ENCODE data around the gene SPIRE1.
A peak's percentile ranks its signal among the peaks of the same experiment; 100 is the strongest.
"Not testable (repeated sequence)": the region's sequence is repeated elsewhere in the genome, so short reads cannot be mapped to it uniquely, and the experiment has no call there.

SPIRE1 gene

DNA sequence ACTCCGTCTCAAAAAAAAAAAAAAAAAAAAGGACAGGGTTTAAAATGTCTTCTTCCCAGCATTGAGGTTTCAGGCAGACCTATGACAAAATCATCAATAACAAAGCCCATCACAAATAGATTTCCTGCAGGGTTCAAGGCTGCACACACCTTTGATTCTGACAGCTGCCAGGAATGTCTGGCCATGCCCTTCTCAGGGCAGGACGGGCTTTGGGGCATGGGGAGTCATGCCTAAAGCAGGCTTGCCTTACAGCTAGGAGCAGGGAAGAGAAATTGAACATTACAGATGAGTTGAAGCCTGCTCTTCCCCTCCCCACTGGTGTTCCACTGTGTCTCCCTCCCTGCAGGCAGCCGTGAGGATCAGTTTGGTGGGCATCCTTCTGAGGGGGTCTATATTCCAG lies 246.5 kb downstream of the SPIRE1 start:
- TF ChIP-seq, protein P1, sequence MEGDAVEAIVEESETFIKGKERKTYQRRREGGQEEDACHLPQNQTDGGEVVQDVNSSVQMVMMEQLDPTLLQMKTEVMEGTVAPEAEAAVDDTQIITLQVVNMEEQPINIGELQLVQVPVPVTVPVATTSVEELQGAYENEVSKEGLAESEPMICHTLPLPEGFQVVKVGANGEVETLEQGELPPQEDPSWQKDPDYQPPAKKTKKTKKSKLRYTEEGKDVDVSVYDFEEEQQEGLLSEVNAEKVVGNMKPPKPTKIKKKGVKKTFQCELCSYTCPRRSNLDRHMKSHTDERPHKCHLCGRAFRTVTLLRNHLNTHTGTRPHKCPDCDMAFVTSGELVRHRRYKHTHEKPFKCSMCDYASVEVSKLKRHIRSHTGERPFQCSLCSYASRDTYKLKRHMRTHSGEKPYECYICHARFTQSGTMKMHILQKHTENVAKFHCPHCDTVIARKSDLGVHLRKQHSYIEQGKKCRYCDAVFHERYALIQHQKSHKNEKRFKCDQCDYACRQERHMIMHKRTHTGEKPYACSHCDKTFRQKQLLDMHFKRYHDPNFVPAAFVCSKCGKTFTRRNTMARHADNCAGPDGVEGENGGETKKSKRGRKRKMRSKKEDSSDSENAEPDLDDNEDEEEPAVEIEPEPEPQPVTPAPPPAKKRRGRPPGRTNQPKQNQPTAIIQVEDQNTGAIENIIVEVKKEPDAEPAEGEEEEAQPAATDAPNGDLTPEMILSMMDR (IDR thresholded peaks at IDR 0.05; ENCODE audit: insufficient read depth, low read depth, low read length, missing control alignments) = no peak
- no peak for DNase-seq (ENCODE audit: low read depth)

DNA sequence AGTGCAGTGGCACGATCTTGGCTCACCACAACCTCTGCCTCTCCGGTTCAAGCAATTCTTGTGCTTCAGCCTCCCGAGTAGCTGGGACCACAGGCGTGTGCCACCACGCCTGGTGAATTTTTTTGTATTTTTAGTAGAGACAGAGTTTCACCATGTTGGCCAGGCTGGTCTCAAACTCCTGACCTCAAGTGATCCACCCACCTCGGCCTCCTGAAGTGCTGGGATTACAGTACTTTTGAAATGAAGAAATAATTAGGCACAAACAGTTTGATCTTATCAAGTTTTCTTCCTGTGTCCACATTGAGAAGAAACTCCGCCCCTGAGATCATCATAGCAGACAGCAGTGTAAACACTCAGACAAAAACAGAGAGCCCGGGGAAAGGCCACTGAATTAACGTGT lies 247.2 kb downstream of the SPIRE1 start:
- DNase-seq (ENCODE audit: low read depth) = not testable (repeated sequence)

More for the DNA sequence above, 246.5 kb downstream of the SPIRE1 start:
- H3K4me3 ChIP-seq (ENCODE audit: low read depth, low read length) = no peak overlapping the region

DNA sequence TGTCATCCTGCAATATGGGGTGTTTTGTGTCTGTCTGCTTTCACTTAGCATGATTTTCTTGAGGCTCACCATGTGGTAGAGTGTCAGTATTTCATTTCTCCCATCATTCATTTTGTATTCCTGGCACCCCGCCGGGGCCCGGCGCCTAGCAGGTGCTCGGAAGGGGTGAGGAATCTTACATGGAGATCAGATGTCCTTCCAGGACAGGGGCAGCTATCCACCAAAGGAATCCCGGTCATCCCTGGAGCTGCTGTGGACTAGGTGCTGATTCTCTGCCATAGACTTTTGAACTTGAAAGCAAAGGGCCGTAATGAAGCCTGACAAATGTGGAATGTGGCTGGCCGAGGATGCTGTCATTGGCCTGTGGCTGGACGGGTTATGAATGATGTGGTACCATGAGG lies 247.8 kb downstream of the SPIRE1 start:
- TF ChIP-seq, protein P1 (IDR thresholded peaks at IDR 0.05; ENCODE audit: insufficient read depth, low read depth, low read length, missing control alignments) = no peak
- no peak for DNase-seq (ENCODE audit: low read depth)
- no peak overlapping the region for H3K4me3 ChIP-seq (ENCODE audit: low read depth, low read length)

More for the DNA sequence above, 247.2 kb downstream of the SPIRE1 start:
- not testable (repeated sequence) for H3K4me3 ChIP-seq (ENCODE audit: low read depth, low read length)

DNA sequence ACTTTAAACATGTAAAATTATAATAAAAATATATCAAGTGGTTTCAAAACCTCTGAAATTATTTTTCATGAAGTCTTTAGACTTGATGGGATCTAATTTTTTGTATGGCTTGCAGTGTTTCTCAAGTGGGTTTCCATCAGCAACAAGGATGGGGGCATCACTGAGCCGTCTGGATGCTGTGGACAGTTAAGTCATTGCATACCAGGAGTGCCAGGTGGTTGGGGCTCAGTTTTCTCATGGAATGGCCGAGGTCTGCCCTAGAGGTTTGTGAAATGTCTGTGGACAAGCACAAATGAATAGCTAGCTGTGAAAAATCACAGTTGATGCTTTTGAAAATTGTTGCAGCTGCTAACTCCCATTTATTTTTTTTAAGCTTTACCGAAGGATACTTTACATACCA lies 248.4 kb downstream of the SPIRE1 start:
- no peak for DNase-seq (ENCODE audit: low read depth)
- TF ChIP-seq, protein P1 (IDR thresholded peaks at IDR 0.05; ENCODE audit: insufficient read depth, low read depth, low read length, missing control alignments) = no peak
- H3K4me3 ChIP-seq (ENCODE audit: low read depth, low read length) = no peak overlapping the region

DNA sequence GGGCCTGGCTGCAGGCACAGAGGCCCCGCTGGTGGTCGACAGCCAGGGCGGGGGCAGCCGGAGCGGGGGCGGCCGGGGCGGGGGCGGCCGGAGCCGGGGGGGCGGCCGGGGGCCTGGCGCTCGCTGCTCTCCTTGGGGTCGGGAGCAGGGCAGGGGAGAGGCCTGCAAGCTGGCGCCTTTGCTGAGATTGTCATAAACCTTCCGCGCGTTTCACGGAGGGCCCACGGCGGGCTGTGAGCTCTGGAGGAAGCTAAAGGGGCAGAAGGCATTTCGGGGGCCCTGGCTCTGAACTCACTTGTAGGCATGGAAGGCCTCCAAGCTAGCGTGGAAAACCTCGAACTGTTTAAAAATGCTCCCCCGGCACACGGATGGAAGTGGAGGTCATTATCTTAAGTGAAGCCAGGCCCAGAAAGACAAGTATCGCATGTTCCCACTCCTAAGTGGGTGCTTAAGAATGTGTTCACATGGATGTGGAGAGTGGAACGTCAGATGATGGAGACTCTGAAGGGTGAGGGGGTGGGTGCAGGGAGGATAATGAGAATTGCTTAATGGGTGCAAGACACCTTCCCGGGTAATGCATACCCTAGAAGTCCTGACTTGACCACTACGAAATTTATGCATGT lies 249.5 kb downstream of the SPIRE1 start:
- DNase-seq (ENCODE audit: low read depth) = peak; percentile 29
- TF ChIP-seq, protein P1 (IDR thresholded peaks at IDR 0.05; ENCODE audit: insufficient read depth, low read depth, low read length, missing control alignments) = no peak
- peak overlapping the region; percentile 72 for H3K4me3 ChIP-seq (ENCODE audit: low read depth, low read length)

DNA sequence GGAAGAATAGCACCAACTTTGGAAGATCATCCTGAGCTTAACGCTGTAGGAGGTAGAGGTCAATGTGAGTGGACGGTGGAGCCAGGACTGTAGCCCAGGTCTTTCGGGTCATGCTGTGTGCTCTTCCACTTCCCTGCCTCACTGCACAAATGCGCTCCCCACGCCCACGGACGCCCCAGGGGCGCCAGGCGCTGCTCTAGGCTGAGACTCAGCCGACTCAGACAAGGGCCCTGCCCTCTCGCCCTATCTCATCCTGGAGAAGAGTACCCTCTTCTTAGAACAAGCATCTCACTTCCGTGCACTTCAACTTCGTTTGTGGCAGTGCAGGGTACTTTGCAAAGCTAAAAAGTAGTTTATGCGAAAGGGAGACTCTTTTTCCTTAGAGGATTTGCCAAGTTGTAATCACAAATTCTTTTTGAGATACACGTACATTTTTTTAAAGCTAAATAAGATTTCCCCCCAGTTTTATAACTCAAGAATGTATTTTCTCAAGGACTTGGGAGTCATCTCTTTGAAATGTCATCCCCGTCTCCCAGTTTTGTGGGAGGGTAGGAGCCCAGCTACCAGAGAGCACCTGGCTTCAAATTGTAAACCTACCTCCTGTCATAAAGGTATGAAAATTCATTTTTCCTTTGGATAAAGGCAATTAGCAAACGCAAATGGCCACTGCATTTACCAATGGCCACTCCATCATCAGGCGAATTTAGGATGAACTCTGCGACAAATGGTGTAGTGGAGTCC lies 251.4 kb downstream of the SPIRE1 start:
- no peak overlapping the region for H3K4me3 ChIP-seq (ENCODE audit: low read depth, low read length)
- no peak for DNase-seq (ENCODE audit: low read depth)
- TF ChIP-seq, protein P1 (IDR thresholded peaks at IDR 0.05; ENCODE audit: insufficient read depth, low read depth, low read length, missing control alignments) = no peak

DNA sequence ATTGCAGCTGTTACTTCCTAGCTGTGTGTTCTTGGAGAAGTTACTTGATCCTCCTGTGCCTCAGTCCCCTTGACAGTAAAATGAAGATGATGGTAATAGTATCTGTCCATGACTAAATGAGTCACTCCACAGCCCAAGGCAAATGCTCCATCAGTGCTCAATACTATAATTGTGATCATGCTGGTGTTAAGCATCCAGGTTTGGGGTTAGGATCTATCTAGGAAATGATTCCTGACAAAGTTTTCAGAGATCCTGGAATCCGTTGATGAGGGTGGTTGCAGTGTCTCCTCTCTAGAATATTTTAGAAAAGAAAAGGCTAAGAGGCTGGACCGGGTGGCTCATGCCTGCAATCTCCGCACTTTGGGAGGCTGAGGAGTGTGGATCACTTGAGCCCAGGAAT lies 252.8 kb downstream of the SPIRE1 start:
- no peak overlapping the region for H3K4me3 ChIP-seq (ENCODE audit: low read depth, low read length)
- TF ChIP-seq, protein P1 (IDR thresholded peaks at IDR 0.05; ENCODE audit: insufficient read depth, low read depth, low read length, missing control alignments) = no peak
- no peak for DNase-seq (ENCODE audit: low read depth)

Measured in GM12865 (cell line).